AG09309 (cell line): ENCODE results near the gene DPYD.

Experiments
- DNase-seq: peaks from one replicate; pipeline ENCODE4 v3.0.0-alpha.2; 2010; ENCODE audit warnings: low read depth
- H3K4me3 ChIP-seq: 2 replicates; pipeline ENCODE4 v1.5.1; 2011; ENCODE audit warnings: mild to moderate bottlenecking, low read depth, low read length, moderate library complexity; ENCODE audit not compliant: control insufficient read depth
- TF ChIP-seq, protein P1 (sequence below): IDR thresholded peaks from 2 replicates; pipeline ENCODE4 v1.5.1; 2011; ENCODE audit warnings: mild to moderate bottlenecking, low read depth, low read length, inconsistent platforms; ENCODE audit not compliant: insufficient read depth, control insufficient read depth; ENCODE audit errors: missing control alignments

DPYD gene

DNA sequence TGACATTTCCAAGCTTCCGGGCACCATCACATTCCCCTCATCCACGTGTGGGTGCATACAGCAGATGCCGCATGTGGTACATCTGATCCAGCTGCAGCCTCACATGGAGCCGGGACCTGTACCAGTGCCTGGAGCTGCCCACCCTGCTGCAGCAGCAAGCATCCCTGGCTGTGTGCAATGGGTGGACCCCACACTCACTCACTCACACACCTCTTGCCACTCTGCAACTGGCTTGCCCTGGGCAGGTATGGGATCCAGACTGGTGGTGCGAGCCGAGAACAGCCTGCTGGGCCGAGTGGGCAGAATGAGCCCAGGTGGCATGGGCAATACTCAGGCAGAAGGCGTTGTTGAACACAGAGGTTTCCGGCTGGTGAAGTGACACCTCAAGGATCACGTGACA, 75.0 kb downstream of the DPYD start:
- no peak for DNase-seq

DNA sequence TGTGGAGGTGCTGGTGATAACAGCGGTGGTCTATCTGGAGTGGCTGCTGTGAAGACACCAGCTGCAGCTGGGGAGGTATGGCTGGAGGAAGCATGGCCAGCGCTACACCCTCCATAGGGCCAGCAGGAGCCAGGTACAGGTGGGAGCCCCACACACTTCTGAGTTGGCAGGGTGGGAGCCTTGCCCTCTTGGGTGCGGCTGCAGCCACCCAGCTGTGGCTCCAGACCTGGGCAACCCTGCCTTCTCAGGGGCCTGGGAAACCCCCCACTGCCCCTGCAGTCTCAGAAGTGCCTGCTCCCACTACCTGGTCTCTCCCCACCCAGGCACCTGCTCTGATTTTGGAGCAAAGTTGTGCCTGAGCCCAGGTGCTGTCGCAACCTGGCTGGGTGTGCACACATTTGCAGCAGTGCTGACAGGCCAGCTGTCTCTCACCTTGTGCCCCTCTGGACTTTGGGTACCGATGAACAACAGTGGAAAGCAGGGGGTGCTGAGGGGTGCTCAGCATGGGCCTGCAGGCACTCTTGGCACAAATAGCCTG, 76.2 kb downstream of the DPYD start:
- H3K4me3 ChIP-seq: no peak overlapping the region
- DNase-seq: no peak
- TF ChIP-seq, protein P1, sequence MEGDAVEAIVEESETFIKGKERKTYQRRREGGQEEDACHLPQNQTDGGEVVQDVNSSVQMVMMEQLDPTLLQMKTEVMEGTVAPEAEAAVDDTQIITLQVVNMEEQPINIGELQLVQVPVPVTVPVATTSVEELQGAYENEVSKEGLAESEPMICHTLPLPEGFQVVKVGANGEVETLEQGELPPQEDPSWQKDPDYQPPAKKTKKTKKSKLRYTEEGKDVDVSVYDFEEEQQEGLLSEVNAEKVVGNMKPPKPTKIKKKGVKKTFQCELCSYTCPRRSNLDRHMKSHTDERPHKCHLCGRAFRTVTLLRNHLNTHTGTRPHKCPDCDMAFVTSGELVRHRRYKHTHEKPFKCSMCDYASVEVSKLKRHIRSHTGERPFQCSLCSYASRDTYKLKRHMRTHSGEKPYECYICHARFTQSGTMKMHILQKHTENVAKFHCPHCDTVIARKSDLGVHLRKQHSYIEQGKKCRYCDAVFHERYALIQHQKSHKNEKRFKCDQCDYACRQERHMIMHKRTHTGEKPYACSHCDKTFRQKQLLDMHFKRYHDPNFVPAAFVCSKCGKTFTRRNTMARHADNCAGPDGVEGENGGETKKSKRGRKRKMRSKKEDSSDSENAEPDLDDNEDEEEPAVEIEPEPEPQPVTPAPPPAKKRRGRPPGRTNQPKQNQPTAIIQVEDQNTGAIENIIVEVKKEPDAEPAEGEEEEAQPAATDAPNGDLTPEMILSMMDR: no peak

More for the DNA sequence above, 75.0 kb downstream of the DPYD start:
- H3K4me3 ChIP-seq: no peak overlapping the region
- TF ChIP-seq, protein P1: no peak

DNA sequence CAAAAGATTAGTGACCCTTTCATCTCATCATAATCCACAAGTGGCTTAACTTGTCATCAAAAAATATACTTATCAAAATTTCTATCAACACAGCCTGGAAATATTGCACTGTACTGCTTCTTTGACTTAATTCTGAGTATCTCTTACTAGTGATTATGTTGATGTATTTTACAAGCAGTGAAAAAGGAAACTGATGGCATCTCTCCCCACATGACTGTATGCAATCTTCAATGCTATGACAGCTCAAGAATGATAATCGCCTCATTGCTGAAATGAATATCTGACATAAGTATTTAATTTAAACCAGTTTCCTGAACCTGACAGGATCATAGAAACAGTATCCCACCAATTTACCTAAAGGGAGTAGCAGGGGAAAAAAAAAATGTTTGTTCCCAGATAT, 79.5 kb downstream of the DPYD start:
- no peak for DNase-seq
- TF ChIP-seq, protein P1: no peak
- no peak overlapping the region for H3K4me3 ChIP-seq

DNA sequence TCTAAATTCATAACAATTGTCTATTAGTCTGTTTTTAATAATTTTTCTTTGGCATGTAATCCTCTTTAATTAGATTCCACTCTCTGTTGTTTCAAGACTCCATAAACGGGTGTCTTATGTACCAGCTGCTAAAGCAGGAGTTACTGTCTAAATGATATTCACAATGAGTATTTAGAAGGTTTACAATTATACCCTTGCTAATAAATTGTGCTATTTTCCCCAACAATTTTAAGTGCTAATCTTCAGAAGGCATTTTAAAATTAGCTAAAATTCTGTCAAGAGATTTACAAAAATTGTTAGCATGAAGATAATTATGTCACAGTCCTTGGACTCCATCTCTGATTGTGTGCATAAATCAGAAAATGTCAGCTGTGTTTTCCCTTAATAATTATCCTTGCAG, 83.7 kb downstream of the DPYD start:
- no peak overlapping the region for H3K4me3 ChIP-seq
- DNase-seq: no peak
- TF ChIP-seq, protein P1: no peak

DNA sequence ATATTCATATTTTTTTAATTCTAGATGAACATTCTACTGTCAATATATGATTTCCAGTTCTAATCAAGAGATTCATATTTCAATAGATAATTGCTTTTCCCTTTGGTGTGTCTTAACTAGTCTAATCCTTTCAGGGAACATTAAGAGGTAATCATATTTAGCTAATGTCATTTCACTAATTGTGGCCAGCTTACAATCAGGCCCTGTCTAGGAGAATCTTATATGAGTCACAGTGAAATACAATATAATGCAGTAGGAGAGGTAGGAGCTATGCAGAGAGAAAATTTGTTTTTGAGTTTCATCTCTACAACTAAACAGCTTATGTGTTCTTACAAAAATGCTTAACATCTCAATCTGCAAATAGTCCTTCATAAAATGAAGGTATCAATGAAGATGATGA, 85.9 kb downstream of the DPYD start:
- no peak overlapping the region for H3K4me3 ChIP-seq
- no peak for DNase-seq
- TF ChIP-seq, protein P1: no peak

DNA sequence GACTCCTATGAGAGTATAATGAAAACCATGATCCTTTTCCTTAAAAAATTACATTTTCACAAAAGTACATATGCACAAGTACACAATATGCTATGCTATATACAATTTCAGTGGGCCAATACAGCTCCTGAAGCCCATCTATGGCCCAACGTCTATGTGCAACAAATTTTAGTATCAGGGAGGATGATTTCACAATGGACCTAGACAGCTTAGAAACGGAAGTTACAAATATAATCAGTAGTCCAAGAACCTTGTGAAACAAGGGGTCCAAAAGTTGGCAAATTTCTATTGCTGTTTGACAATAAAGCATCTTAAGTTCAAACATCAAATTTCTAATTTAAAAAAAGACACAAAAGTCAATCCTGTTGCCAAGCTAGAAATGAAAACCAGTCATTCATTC, 87.0 kb downstream of the DPYD start:
- DNase-seq: no peak
- no peak overlapping the region for H3K4me3 ChIP-seq
- TF ChIP-seq, protein P1: no peak

DNA sequence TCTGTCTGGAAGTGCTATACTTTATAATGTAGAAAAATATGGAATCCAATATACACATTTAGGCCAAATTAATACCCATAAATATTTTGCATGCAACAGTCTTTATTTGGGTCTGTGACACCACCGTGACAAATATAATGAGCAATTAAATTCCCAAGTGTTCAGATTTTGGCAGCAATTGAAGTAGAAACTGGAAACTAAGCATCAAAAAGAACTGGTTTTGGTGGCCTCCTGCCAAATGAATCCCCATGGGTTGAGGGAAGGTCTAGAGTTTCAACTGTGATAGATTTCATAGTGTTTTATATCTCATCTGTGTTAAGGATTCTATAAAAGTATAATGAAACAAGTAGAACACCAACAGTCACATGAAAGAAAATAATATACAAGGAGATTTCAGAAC, 88.4 kb downstream of the DPYD start:
- DNase-seq: no peak
- TF ChIP-seq, protein P1: no peak
- no peak overlapping the region for H3K4me3 ChIP-seq
